MCF 10A (cell line): ENCODE results near the gene NAALADL1. TPM values are rescaled to one million over a fixed set of nuclear protein-coding genes. Genes with fewer than 3 reads are reported as not detected.
A peak's percentile ranks its signal among the peaks of the same experiment; 100 is the strongest.

ENCODE experiments used
- BruUV-seq: library from RNA; stranded (reverse); fragments of 400-500 nt; replicated peaks from 2 replicates; lab custom pipeline; 2021; lab: Mats Ljungman, UMichigan
- CTCF ChIA-PET: fragments of 300-600 bp; sonication (Branson Sonifier 250); formaldehyde crosslinking; extraction: SDS; loops from one replicate; lab custom pipeline; 2021; ENCODE audit warnings: antibody characterized with exemption, inconsistent platforms; lab: Yijun Ruan, JAX
- POLR2A ChIA-PET: fragments of 300-600, 350-650 bp; sonication (Branson Sonifier 250); formaldehyde crosslinking; extraction: SDS; loops from one replicate; lab custom pipeline; 2020; ENCODE audit warnings: antibody characterized with exemption, inconsistent platforms; lab: Yijun Ruan, JAX
- DNase-seq: peaks from one replicate; pipeline ENCODE4 v3.0.0-alpha.2; 2018; ENCODE audit not compliant: unreplicated experiment
- H3K27ac Mint-ChIP-seq: one replicate; pipeline ENCODE4 v1.8.0; 2022; ENCODE audit warnings: mild to moderate bottlenecking, low read depth, mixed read lengths; ENCODE audit not compliant: unreplicated experiment
- H3K27me3 Mint-ChIP-seq: one replicate; pipeline ENCODE4 v1.8.0; 2022; ENCODE audit warnings: mixed read lengths; ENCODE audit not compliant: insufficient read depth, unreplicated experiment
- H3K36me3 Mint-ChIP-seq: one replicate; pipeline ENCODE4 v1.8.0; 2022; ENCODE audit warnings: mild to moderate bottlenecking, moderate library complexity, mixed read lengths; ENCODE audit not compliant: insufficient read depth, unreplicated experiment
- H3K4me1 Mint-ChIP-seq: one replicate; pipeline ENCODE4 v1.8.0; 2022; ENCODE audit warnings: mixed read lengths; ENCODE audit not compliant: insufficient read depth, unreplicated experiment
- H3K4me3 Mint-ChIP-seq: one replicate; pipeline ENCODE4 v1.8.0; 2022; ENCODE audit warnings: mild to moderate bottlenecking, moderate library complexity, mixed read lengths; ENCODE audit not compliant: unreplicated experiment
- H3K9me3 Mint-ChIP-seq: one replicate; pipeline ENCODE4 v1.8.0; 2022; ENCODE audit warnings: mixed read lengths; ENCODE audit not compliant: unreplicated experiment
- intact Hi-C: fragments of 100-400 bp; cut with micrococcal nuclease; formaldehyde crosslinking; loops from 2 replicates; pipeline ENCODE4 v1.14.1; 2022
- microRNA-seq: library from miRNA; unstranded; fragments of <30 nt; microRNA quantifications from one replicate; pipeline ENCODE4 v1.2.0, GENCODE V29; 2022
- total RNA-seq: library from RNA; stranded (reverse); gene quantifications from 2 replicates; pipeline ENCODE4 v1.2.3, GENCODE V29; 2022
- TF ChIP-seq, protein P1 (sequence below): fragments of 200-600 bp; IDR thresholded peaks from one replicate; pipeline ENCODE4 v1.8.0; 2022; ENCODE audit warnings: antibody characterized with exemption, mild to moderate bottlenecking; ENCODE audit not compliant: unreplicated experiment

Gene NAALADL1
- total RNA-seq, 1 experiment from 2014 or later = not detected

DNA sequence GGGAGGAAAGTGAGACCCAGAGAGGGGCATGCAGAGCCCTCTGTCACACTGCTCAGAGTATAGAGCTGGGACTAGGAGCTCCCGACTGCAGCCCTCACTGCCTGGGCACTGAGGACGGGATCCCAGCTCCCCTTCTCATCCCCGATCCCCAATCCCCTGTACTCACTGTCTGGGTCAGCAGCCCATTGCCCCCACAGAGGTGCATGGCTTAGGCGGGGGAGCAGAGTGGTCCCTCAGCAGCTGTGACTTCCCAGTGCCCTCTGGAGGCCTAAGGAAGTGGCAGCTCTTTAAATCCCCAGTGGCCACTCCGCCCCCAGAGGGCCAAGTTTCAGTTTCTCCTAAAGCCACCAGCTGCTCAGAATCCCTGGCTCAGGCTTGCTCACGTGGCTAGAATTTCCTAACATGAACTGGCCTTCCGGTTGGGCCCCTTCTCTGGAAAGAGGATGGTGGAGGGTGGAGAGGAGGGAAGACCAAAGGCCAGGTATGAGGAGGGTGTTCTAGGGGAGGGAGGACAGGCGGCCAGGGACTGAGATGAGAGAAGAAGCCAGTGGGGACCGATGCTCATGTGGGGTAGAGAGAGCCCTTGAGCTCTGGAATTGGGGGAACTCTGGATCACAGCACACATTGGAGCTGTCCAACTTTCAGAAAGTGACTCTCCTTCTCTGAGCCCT lies 61.5 kb downstream of the NAALADL1 start, which contains the start of gene BATF2:
Gene BATF2 (minus strand): TSS at position 262 of the 671 bp plus-strand sequence. CDS start 57 bp downstream, at position 205.
- CTCF ChIA-PET = interaction anchor here (0.7 to 2.4 kb wide), 9 partner anchors 9 to 149 kb away, joined by 3 to 8 read pairs (median 4); partner anchors contain the start of gene ARL2
- H3K27ac Mint-ChIP-seq = no peak within 1 kb of the TSS
- peak within 1 kb of the TSS; percentile 60 for H3K4me3 Mint-ChIP-seq
- TF ChIP-seq, protein P1, sequence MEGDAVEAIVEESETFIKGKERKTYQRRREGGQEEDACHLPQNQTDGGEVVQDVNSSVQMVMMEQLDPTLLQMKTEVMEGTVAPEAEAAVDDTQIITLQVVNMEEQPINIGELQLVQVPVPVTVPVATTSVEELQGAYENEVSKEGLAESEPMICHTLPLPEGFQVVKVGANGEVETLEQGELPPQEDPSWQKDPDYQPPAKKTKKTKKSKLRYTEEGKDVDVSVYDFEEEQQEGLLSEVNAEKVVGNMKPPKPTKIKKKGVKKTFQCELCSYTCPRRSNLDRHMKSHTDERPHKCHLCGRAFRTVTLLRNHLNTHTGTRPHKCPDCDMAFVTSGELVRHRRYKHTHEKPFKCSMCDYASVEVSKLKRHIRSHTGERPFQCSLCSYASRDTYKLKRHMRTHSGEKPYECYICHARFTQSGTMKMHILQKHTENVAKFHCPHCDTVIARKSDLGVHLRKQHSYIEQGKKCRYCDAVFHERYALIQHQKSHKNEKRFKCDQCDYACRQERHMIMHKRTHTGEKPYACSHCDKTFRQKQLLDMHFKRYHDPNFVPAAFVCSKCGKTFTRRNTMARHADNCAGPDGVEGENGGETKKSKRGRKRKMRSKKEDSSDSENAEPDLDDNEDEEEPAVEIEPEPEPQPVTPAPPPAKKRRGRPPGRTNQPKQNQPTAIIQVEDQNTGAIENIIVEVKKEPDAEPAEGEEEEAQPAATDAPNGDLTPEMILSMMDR = peak; percentile 37
- intact Hi-C loops = no loop called here
- H3K27me3 Mint-ChIP-seq = no peaks in the 10 kb centered on the region
- POLR2A ChIA-PET = interaction anchor here (0.7 to 1.7 kb wide), 4 partner anchors 10 to 150 kb away, joined by 3 to 10 read pairs (median 6); partner anchors contain the start of gene ARL2
- H3K4me1 Mint-ChIP-seq = peaks cover 12% of the 10 kb centered on the region
- H3K36me3 Mint-ChIP-seq = no peaks in the 10 kb centered on the region
- H3K9me3 Mint-ChIP-seq = no peaks in the 10 kb centered on the region
- no TSS peak for BruUV-seq
- peak; percentile 70 for DNase-seq

DNA sequence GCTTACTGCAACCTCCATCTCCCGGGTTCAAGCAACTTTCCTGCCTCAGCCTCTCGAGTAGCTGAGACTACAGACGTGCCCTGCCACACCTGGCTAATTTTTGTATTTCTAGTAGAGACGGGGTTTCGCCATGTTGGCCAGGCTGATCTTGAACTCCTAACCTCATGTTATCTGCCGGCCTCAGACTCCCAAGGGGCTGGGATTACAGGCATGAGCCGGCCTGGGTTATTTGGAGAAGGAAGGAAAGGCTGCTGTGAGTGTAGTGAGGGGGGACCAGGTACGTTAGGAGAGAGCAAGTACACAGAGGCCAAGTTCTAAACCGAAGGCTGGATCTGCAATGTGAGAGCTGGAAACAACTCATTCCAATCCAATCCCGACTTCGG lies 62.0 kb downstream of the NAALADL1 start:
- intact Hi-C loops = no loop called here
- CTCF ChIA-PET = interaction anchor here (0.7 to 2.4 kb wide), 10 partner anchors 9 to 149 kb away, joined by 3 to 8 read pairs (median 4); partner anchors contain the start of gene ARL2
- peaks cover 12% of the 10 kb centered on the region for H3K4me1 Mint-ChIP-seq
- POLR2A ChIA-PET = interaction anchor here (1.0 to 1.7 kb wide), 3 partner anchors 11 to 78 kb away, joined by 6 to 10 read pairs (median 7); partner anchors contain the start of gene ARL2
- no peaks in the 10 kb centered on the region for H3K27me3 Mint-ChIP-seq
- H3K36me3 Mint-ChIP-seq = no peaks in the 10 kb centered on the region
- H3K4me3 Mint-ChIP-seq = peak overlapping the region; percentile 60
- no peaks in the 10 kb centered on the region for H3K9me3 Mint-ChIP-seq
- no TSS peak for BruUV-seq
- TF ChIP-seq, protein P1 = no peak
- no peak for DNase-seq
- no peak overlapping the region for H3K27ac Mint-ChIP-seq

Small RNAs within 50 kb of the gene (microRNA-seq; reads per million reads assigned to microRNA genes)
- gene MIR6879 = 1.9 reads per million, percentile 13 among the genes with 10 or more reads in this experiment

Other genes with a start within 250 kb of the NAALADL1 start
- gene MEN1, start 248.0 kb downstream of the NAALADL1 start, total RNA-seq = 29.2 and 33.1 TPM in 2 replicates
- gene CDC42BPG, start 213.9 kb downstream of the NAALADL1 start, total RNA-seq = 3.0 and 3.7 TPM in 2 replicates
- 67.9 and 80.6 TPM in 2 replicates for gene EHD1, start 179.9 kb downstream of the NAALADL1 start, total RNA-seq
- gene ATG2A, start 141.3 kb downstream of the NAALADL1 start, total RNA-seq = 28.7 and 29.9 TPM in 2 replicates
- gene PPP2R5B, start 133.9 kb downstream of the NAALADL1 start, total RNA-seq = 38.0 and 48.0 TPM in 2 replicates
- not detected in 2 replicates for gene GPHA2, start 122.7 kb downstream of the NAALADL1 start, total RNA-seq
- gene MAJIN, start 86.4 kb downstream of the NAALADL1 start, total RNA-seq = not detected in 2 replicates
- gene BATF2, start 61.6 kb downstream of the NAALADL1 start, total RNA-seq = 1.3 and 1.6 TPM in 2 replicates
- 96.8 and 113 TPM in 2 replicates for gene ARL2, start 44.4 kb downstream of the NAALADL1 start, total RNA-seq
- gene SNX15, start 31.1 kb downstream of the NAALADL1 start, total RNA-seq = 18.0 and 21.0 TPM in 2 replicates
- gene SAC3D1, start 17.3 kb downstream of the NAALADL1 start, total RNA-seq = 10.3 and 14.0 TPM in 2 replicates
- gene CDCA5, start 25.5 kb upstream of the NAALADL1 start, total RNA-seq = 9.5 and 17.3 TPM in 2 replicates
- 50.8 and 52.3 TPM in 2 replicates for gene ZFPL1, start 25.7 kb upstream of the NAALADL1 start, total RNA-seq
- gene VPS51, start 37.7 kb upstream of the NAALADL1 start, total RNA-seq = 56.1 and 77.0 TPM in 2 replicates
- gene TM7SF2, start 53.3 kb upstream of the NAALADL1 start, total RNA-seq = 8.5 and 14.0 TPM in 2 replicates
- gene ZNHIT2, start 59.1 kb upstream of the NAALADL1 start, total RNA-seq = 22.0 and 23.6 TPM in 2 replicates
- gene FAU, start 63.6 kb upstream of the NAALADL1 start, total RNA-seq = 1,049 and 1,269 TPM in 2 replicates
- 76.9 and 79.0 TPM in 2 replicates for gene MRPL49, start 63.8 kb upstream of the NAALADL1 start, total RNA-seq
- gene SYVN1, start 76.0 kb upstream of the NAALADL1 start, total RNA-seq = 74.9 and 99.8 TPM in 2 replicates
- gene SPDYC, start 111.7 kb upstream of the NAALADL1 start, total RNA-seq = not detected in 2 replicates
- 111 and 117 TPM in 2 replicates for gene CAPN1, start 123.4 kb upstream of the NAALADL1 start, total RNA-seq
- gene POLA2, start 203.4 kb upstream of the NAALADL1 start, total RNA-seq = 8.8 and 10.3 TPM in 2 replicates